GM18517 (cell line): ENCODE measurements around the gene NPIPA3.
"Not testable (repeated sequence)": the region's sequence is repeated elsewhere in the genome, so short reads cannot be mapped to it uniquely, and the experiment has no call there.

ENCODE experiments used
- ATAC-seq: cut with Tn5 transposase; IDR thresholded peaks from one replicate; pipeline ENCODE4 v1.9.1; 2021; ENCODE audit warnings: mild to moderate bottlenecking, moderate library complexity; ENCODE audit not compliant: unreplicated experiment

NPIPA3 gene

DNA sequence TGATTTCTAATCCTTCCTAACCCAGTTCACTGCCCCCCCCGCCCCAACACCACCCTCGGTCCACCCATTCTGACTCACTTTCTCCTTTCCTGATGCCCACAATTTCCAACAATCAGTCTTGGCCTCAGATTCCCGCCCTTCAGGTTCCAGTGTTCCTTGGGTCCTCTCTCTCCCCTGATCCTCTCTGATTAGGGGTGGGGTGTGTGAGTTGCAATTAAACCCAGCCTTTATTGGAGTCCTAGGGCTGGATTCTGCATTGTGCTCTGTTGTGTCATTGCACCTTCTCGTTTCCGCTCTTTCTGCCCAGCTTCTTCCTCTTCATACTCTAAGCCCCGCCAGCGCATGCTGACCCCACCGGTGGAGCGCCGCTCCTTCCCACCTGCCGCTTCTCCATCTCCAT is 38.6 kb downstream of the NPIPA3 start:
- ATAC-seq: not testable (repeated sequence)

DNA sequence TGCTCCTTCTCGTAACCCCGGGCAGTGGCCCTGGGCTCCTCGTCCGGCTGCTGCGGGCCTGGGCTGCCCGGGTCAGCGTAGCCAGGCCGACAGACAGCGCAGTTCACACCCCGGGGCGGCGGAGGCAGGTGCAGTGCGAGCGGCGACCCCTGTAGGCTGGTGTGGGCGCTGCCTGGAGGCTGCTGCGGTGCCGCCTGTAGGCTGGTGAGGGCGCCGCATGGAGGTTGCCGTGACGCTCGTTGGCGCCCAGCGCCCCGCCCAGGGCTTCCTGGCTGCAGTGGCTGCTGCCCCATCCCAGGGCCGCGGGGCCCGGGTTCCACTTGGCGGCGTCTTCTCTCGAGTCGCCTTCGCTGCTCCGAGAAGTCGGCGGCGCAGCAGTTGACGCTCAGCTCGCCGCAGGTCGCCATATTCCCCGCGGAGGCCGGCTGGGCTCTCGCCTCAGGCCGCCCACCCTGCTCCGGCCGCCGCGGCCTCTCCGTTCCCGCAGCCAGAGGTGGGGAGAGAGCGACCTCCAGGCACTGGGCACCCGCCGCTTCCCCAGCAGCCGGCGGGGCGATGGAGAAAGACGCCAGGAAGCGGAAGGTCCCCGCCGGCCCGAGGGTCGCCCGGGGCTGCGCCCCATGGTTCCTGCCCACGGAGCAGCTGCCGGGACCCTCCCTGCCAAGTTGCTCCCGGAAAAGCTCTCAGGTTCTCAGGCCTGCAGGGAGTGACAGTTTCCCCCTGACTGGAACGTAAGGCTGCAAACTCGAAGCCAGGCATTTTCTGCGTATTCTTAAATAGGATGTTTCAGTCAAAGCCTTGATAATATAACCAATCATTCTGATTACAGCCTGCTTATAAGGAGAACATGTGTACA is 39.3 kb downstream of the NPIPA3 start, which contains the start of gene NPIPA2:
Gene NPIPA2, plus strand, starts transcription at position 261 of the 856 bp plus-strand sequence. CDS start 5,533 bp downstream, outside the sequence.
- ATAC-seq: peak; percentile 97

DNA sequence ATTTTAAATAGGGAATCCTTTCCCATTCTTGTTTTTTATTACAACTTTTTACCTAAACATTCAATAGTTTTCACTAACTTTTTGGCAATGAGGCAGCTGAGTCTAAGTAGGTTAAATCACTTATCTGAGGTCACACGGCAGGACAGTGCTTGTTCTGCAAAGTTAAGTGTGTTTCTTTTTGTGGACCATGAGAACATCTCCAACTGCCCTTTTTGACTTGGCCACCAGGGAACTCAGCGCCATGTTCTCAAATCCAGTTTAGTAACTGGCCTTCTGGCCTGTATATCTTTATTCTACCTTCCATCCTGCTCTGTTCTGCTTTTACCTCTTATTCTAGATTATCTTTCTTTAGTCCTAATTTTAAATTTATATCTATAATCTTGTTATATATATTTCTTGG is 70.4 kb downstream of the NPIPA3 start:
- ATAC-seq: not testable (repeated sequence)

DNA sequence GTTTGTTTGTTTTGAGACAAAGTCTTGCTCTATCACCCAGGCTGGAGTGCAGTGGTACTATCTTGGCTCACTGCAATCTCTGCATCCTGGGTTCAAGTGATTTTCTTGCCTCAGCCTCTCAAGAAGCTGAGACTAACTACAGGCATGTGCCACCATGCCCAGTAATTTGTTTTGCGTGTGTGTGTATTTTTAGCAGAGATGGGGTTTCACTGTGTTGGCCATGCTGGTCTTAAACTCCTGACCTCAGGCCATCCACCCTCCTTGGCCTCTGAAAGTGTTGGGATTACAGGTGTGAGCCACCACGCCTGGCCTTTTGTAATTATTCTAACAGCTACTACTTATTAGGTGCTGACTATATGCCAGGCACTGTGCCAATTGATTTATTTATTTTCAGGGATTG is 72.4 kb downstream of the NPIPA3 start:
- not testable (repeated sequence) for ATAC-seq
